Aorta (tissue), 5 donors: ENCODE measurements around the gene VTI1A. TPM values are rescaled to one million over a fixed set of nuclear protein-coding genes. Genes with fewer than 3 reads are reported as not detected.

Experiments
- ATAC-seq: fragments of 200-7000 bp; cut with Tn5 transposase; one replicate; pipeline ENCODE4 v1.9.1; 2022; ENCODE audit warnings: moderate library complexity; ENCODE audit not compliant: low FRiP score
- DNase-seq, 2 donors: peaks; one replicate each; pipeline ENCODE4 v3.0.0-alpha.2; 2020
- H3K27ac ChIP-seq, 2 donors: one replicate each; pipeline ENCODE4 v1.5.1; 2013; ENCODE audit warnings: low read length in 2 of 2, mild to moderate bottlenecking in 2 of 2, moderate library complexity in 2 of 2, control low read depth in 1 of 2, inconsistent platforms in 1 of 2, low read depth in 1 of 2
- H3K27me3 ChIP-seq, 2 donors: one replicate each; pipeline ENCODE4 v1.6.1; 2013; ENCODE audit warnings: control low read depth in 1 of 2, low read length in 1 of 2, mild to moderate bottlenecking in 1 of 2, moderate library complexity in 1 of 2; ENCODE audit not compliant: insufficient read depth in 2 of 2, control insufficient read depth in 1 of 2
- H3K36me3 ChIP-seq, 2 donors: one replicate each; pipeline ENCODE4 v1.6.1; 2013; ENCODE audit warnings: control low read depth in 1 of 2, low read length in 1 of 2, mild to moderate bottlenecking in 1 of 2; ENCODE audit not compliant: insufficient read depth in 2 of 2, control insufficient read depth in 1 of 2
- H3K4me1 ChIP-seq, 2 donors: one replicate each; pipeline ENCODE4 v1.6.1; 2013; ENCODE audit warnings: low read length in 2 of 2, control low read depth in 1 of 2, mild to moderate bottlenecking in 1 of 2, moderate library complexity in 1 of 2; ENCODE audit not compliant: insufficient read depth in 2 of 2, control insufficient read depth in 1 of 2
- H3K4me3 ChIP-seq, 2 donors: one replicate each; pipeline ENCODE4 v1.5.1; 2013; ENCODE audit warnings: low read length in 2 of 2, control low read depth in 1 of 2, mild to moderate bottlenecking in 1 of 2
- H3K9me3 ChIP-seq: one replicate; pipeline ENCODE4 v1.6.1; 2013; ENCODE audit warnings: mild to moderate bottlenecking, low read length; ENCODE audit not compliant: control insufficient read depth
- WGBS, 2 donors: extraction: QIAGEN DNeasy Blood & Tissue Kit; methylation state at CpG; one replicate each; pipeline ENCODE4 v1.1.7; 2013; 5-methylcytosine and 5-hydroxymethylcytosine counted together
- intact Hi-C, 2 donors: fragments of 100-400 bp; cut with DNase I; formaldehyde crosslinking; loops; one replicate each; pipeline versions ENCODE4 v1.14.2 to v1.15.0; 2022
- polyA plus RNA-seq, 2 donors: library from polyadenylated mRNA; stranded (reverse); fragments of 200-250 nt; gene quantifications; one replicate each; pipeline ENCODE4 v1.2.3, GENCODE V29; 2013
- total RNA-seq, 2 donors: library from RNA; stranded (reverse); fragmentation: NEBNext Ultra II Directional; extraction: Animal tissue kit (Norgen Biotek cat#: 25700); gene quantifications; one replicate each; pipeline ENCODE4 v1.2.1, GENCODE V29; 2021
- donor health status: healthy with polysubstance abuse.
- donor health status: Bipolar disorder and iron deficiency.
- donor health status: DM: no; HTN: no; CAD: no.
- donor health status: DM: no; HTN: no; CAD: no.
- donor health status: DM: yes; HTN: yes; CAD: no.

VTI1A gene
- total and polyA plus RNA-seq, 4 donors = 8.6 to 43.1 (median 23.2) TPM

DNA sequence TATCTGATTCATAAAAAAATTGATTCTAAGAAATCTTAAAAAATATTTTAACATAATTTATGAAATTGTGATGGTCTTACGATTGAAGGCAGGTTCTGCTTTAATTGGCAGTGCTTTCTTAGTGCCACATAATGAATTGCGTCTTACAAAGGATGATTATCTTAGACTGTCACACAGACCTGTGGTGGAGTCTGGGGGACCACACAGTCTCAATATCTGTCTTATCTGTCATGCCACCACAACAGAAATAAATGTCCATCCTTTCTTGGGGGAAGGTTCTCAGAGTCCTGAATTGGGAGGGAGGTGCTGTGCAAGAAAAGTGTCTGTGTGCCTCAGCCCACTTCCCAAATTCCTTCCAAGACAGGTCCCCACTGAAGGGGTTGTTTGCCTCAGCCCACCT is 34.3 kb upstream of the VTI1A start:
- H3K27me3 ChIP-seq = no peaks in the 10 kb centered on the region
- DNase-seq (no peak), ATAC-seq (no peak)
- H3K4me1 ChIP-seq = no peaks in the 10 kb centered on the region
- no peaks in the 10 kb centered on the region for H3K9me3 ChIP-seq
- no peak overlapping the region for H3K4me3 ChIP-seq
- WGBS, 2 donors = 79 to 92% methylated on average over 2 of the region's 2 CpGs
- peaks cover 0 to 2% of the 10 kb centered on the region in 2 donors for H3K36me3 ChIP-seq
- intact Hi-C loops = no loop called here
- H3K27ac ChIP-seq = no peak overlapping the region

DNA sequence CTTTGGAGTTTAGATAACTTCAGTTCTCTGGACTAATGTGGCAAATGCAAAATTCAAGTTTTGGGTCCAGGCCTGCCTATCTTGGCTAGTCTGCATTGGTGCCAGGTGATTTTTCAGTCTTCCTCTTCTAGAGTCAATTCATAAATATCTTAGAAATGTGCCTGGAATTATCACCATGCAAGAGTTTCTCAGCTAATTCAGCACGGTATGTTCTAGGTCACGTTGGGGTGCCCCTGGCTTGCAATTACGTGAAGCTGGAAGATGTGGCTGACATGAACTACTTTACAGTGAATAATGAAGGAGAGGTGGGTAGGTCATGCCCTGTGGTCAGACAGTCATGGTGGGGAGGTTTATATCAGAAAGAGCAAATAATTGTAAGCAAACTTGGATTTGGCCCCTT is 25.3 kb upstream of the VTI1A start:
- no peak for ATAC-seq
- 86 to 90% methylated on average over 3 of the region's 3 CpGs for WGBS, 2 donors
- Histone ChIP-seq H3K36me3 (no peaks in the 10 kb centered on the region), H3K4me1 (no peaks in the 10 kb centered on the region), H3K27me3 (no peaks in the 10 kb centered on the region), H3K4me3 (no peak overlapping the region), H3K27ac (no peak overlapping the region), H3K9me3 (no peaks in the 10 kb centered on the region)
- DNase-seq = no peak
- intact Hi-C loops = no loop called here

DNA sequence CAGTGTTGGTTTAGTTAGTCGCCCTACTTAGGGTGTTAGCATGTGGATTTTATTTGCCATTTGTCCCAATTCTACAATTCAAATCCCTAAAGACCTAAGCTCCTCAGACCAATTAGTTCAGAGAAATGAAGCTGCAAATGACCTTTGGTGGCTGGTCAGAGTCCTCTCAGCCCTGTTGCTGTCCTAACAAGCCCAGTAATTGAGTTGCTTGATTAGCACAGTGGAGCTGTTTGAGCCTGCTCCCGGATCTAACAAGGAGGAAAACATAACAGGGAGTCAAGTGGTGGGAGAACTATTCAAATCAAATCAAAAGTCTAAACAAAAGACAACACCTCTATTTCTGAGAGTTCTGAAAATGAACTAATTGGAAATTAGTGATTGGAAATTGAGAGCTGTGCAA is 22.4 kb upstream of the VTI1A start:
- no peak for DNase-seq
- intact Hi-C loops = no loop called here
- Histone ChIP-seq H3K36me3 (no peaks in the 10 kb centered on the region), H3K4me1 (no peaks in the 10 kb centered on the region), H3K27me3 (no peaks in the 10 kb centered on the region), H3K9me3 (no peaks in the 10 kb centered on the region), H3K27ac (no peak overlapping the region), H3K4me3 (no peak overlapping the region)
- WGBS, 2 donors = 66 to 74% methylated on average over 2 of the region's 2 CpGs
- no peak for ATAC-seq

DNA sequence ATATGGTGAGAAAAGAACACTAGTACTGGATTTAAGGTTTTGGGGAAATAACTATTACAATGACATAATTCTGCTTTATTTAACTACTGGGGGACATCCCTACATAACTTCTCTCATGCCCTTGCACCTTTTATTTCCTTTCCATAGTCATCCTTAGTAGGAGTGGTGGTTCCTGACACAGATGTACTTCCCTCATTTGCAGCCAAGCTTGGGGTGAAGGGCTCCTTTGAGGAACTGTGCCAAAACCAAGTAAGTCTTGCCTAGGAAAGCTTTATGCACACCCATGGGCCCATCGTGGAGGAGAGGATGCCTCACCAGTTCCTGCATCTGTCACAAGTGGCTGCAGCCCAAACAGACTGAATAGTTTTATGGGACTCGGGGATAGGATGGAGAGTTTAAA is 20.9 kb upstream of the VTI1A start:
- 73% methylated on average over 2 of the region's 2 CpGs for WGBS, 2 donors
- DNase-seq = no peak
- intact Hi-C loops = no loop called here
- no peaks in the 10 kb centered on the region for H3K4me1 ChIP-seq
- no peaks in the 10 kb centered on the region for H3K36me3 ChIP-seq
- ATAC-seq = no peak
- no peaks in the 10 kb centered on the region for H3K9me3 ChIP-seq
- H3K27me3 ChIP-seq = no peaks in the 10 kb centered on the region
- H3K27ac ChIP-seq = no peak overlapping the region
- no peak overlapping the region for H3K4me3 ChIP-seq

DNA sequence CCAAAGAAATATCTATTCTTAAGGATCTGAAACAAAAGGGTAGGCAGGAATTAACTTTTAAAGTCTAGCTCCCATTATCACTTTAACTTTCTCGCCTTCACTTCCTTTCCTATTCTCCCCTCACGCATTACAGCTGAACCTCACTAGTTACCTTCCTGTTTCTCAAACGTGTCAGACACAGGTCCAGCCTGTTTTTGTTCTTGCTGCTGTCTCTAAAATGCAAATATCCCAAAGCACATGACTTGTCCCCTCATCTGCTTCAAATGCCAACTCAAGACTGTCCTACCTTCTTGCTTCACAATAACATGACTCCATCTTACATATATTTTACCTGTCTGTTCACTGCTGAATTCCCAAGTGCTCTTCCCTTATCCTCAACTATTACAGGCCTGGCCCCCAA is 17.9 kb upstream of the VTI1A start:
- DNase-seq (no peak), ATAC-seq (no peak)
- peaks cover 3 to 6% of the 10 kb centered on the region in 2 donors for H3K36me3 ChIP-seq
- H3K4me1 ChIP-seq = no peaks in the 10 kb centered on the region
- intact Hi-C loops = no loop called here
- H3K27me3 ChIP-seq = no peaks in the 10 kb centered on the region
- H3K4me3 ChIP-seq = no peak overlapping the region
- H3K9me3 ChIP-seq = no peaks in the 10 kb centered on the region
- no peak overlapping the region for H3K27ac ChIP-seq
- 62 to 72% methylated on average over 3 of the region's 3 CpGs for WGBS, 2 donors

DNA sequence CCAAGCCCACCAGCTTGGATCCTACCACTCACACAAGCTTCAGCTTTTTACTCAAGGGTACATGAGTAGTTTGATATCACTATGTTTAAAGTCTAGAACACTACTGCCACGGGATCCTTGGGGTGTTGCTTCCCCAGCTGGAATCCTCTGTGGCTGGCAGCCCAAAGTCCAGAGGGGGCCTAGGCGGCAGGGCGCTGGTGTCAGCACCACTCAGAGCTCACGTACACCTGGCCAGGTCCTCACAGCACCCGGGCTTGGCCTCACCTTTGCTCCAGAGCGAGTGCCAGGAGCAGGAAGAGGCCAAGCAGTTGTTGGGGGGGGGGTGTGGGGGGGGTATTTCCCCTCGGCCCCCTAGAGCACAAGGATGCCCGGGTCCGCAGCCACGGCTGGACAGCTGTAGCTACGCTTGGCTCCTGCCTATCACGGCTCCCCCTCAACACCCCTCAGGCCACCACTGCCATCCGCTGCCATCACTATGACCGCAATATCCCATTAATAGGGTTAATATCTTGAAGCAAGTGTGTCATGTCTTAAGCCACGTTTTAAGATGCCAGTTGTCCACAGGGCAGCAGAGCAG is 17.3 kb upstream of the VTI1A start:
- peaks cover 3 to 6% of the 10 kb centered on the region in 2 donors for H3K36me3 ChIP-seq
- no peak overlapping the region for H3K27ac ChIP-seq
- no peaks in the 10 kb centered on the region for H3K9me3 ChIP-seq
- no peaks in the 10 kb centered on the region for H3K27me3 ChIP-seq
- H3K4me3 ChIP-seq = no peak overlapping the region
- DNase-seq (no peak), ATAC-seq (no peak)
- WGBS, 2 donors = 81 to 82% methylated on average over 14 to 15 of the region's 15 CpGs
- H3K4me1 ChIP-seq = no peaks in the 10 kb centered on the region
- intact Hi-C loops = loop anchor here (10.0 kb wide), 2 partner anchors 115 to 255 kb away; no protein-coding TSS in a partner anchor

DNA sequence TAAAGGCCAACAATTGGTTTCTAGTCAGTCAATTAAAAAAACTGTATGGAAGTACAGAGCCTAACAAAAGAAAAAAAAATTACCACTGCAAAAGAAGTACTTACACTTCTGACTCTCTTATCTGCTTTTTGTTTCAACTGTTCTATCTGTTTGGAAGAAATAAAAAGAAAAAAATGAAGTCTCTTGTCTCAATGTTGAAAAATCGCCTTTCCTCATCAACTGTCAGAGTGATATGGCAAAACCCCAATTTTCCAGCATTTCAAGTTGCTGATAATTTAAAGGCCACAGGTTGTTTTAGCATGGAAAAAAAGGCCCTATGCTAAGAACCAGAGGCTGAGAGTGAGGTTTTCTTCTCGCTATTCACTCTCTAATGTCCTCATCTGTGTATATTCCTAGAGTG is 13.9 kb upstream of the VTI1A start:
- DNase-seq (no peak), ATAC-seq (no peak)
- H3K4me3 ChIP-seq = no peak overlapping the region
- intact Hi-C loops = loop anchor here (10.0 kb wide), 2 partner anchors 118 to 258 kb away; no protein-coding TSS in a partner anchor
- WGBS, 2 donors = 87 to 88% methylated on average over 2 of the region's 2 CpGs
- no peaks in the 10 kb centered on the region for H3K27me3 ChIP-seq
- H3K4me1 ChIP-seq = no peaks in the 10 kb centered on the region
- H3K9me3 ChIP-seq = no peaks in the 10 kb centered on the region
- H3K36me3 ChIP-seq = peaks cover 12% of the 10 kb centered on the region in 2 donors
- no peak overlapping the region for H3K27ac ChIP-seq

DNA sequence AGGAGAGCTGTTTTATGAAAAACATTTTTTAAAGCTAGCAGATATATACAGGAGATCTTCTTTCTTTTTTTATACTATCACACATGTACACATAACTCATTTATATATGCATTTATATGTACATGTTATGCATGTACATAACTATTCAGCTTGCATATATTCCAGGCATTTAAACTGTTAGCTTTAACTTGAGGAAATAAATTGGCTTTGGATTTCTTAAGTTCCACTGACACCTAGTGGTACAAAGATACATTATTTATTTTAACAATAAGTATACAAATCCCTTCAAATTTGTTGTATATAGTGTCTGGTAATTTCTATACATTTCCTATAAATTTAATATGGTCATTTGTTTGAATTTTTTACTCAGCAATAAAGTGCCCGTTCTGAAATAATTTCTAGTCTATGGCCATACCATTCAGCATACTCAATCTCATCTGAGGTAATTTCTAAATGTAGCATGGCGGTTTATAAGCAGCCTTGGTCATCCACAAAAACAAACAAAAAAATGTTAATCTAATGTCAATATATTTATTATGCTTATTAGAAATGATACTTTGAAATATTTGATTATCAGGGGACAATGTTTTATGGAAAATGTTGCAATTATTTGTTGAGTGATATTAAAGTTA is 11.9 kb upstream of the VTI1A start:
- H3K27ac ChIP-seq = no peak overlapping the region
- ATAC-seq (no peak), DNase-seq (no peak)
- intact Hi-C loops = loop anchor here (10.0 kb wide), 2 partner anchors 120 to 260 kb away; no protein-coding TSS in a partner anchor
- no peak overlapping the region for H3K4me3 ChIP-seq
- WGBS, 2 donors = 83 to 91% methylated on average over 2 of the region's 2 CpGs
- H3K9me3 ChIP-seq = no peaks in the 10 kb centered on the region
- H3K4me1 ChIP-seq = no peaks in the 10 kb centered on the region
- peaks cover 12% of the 10 kb centered on the region in 2 donors for H3K36me3 ChIP-seq
- H3K27me3 ChIP-seq = no peaks in the 10 kb centered on the region

DNA sequence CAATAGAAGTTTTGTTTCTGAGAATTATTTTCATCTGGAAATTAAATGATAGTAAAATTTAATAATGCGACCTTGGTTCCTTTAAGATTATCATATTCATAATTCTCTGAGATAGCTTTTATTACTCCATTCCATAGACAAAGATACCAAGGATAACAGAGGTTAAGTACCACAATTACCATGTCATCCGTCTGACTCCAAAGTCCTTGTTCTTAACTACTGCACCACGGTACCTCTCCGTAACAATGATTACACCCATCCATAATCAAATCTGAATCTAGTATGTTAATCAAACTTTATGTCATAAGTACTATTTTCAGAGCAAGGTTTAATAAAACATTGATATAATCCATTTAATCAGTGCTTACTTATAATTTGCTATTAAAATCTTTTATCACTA is 8.7 kb upstream of the VTI1A start:
- ATAC-seq (no peak), DNase-seq (no peak)
- H3K9me3 ChIP-seq = no peaks in the 10 kb centered on the region
- no peak overlapping the region for H3K4me3 ChIP-seq
- 92 to 93% methylated on average over 4 of the region's 4 CpGs for WGBS, 2 donors
- no peaks in the 10 kb centered on the region for H3K4me1 ChIP-seq
- intact Hi-C loops = loop anchor here (10.0 kb wide), 2 partner anchors 124 to 264 kb away; no protein-coding TSS in a partner anchor
- no peak overlapping the region for H3K27ac ChIP-seq
- no peaks in the 10 kb centered on the region for H3K27me3 ChIP-seq
- H3K36me3 ChIP-seq = peaks cover 12 to 13% of the 10 kb centered on the region in 2 donors
